Measurements from ENCODE around the gene IL18.
"Not testable (repeated sequence)": the region's sequence is repeated elsewhere in the genome, so short reads cannot be mapped to it uniquely, and the experiment has no call there.

- TF ChIP-seq POLR2A, CTCF, EP300 (IDR thresholded peaks at IDR 0.05): not testable (repeated sequence)
Measured at GRCh38 chr11:112095302-112095701, 68.6 kb downstream of the IL18 start.

All from suprapubic skin (tissue), 3 donors.